Measurements from ENCODE around the gene LTBP1. TPM values are rescaled to one million over a fixed set of nuclear protein-coding genes. Genes with fewer than 3 reads are reported as not detected.

LTBP1 gene
- total RNA-seq, 1 donor from 2014 or later, result 102 TPM

DNA sequence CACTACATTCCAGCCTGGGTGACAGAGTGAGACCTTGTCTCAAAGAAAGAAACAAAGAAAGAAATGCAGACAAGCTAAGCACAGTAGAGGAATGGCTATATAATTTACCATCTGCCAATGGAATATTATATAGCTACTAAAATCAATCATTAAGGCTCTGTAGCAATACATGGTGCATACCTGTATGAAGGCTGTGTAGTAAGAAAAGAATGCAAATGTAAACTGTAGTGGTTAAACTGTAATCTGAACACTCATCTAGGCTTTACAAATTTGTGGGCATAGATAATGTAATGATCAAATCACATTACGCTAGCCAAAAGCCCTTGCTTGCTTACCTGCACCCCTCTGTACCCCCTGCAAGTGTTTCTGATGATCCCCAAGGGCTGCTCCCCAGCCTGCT, 230.9 kb downstream of the LTBP1 start:
- Mint-ChIP-seq H3K4me1 (ENCODE audit: unreplicated experiment) (peaks cover 21% of the 10 kb centered on the region), H3K27ac (ENCODE audit: unreplicated experiment) (no peak overlapping the region), H3K36me3 (ENCODE audit: unreplicated experiment) (peaks cover 7% of the 10 kb centered on the region), H3K9me3 (ENCODE audit: unreplicated experiment) (no peaks in the 10 kb centered on the region), H3K27me3 (ENCODE audit: unreplicated experiment) (no peaks in the 10 kb centered on the region), H3K4me3 (ENCODE audit: unreplicated experiment) (no peak overlapping the region)
- no peak for DNase-seq (ENCODE audit: extremely low spot score, unreplicated experiment)
- TF ChIP-seq, protein P1, sequence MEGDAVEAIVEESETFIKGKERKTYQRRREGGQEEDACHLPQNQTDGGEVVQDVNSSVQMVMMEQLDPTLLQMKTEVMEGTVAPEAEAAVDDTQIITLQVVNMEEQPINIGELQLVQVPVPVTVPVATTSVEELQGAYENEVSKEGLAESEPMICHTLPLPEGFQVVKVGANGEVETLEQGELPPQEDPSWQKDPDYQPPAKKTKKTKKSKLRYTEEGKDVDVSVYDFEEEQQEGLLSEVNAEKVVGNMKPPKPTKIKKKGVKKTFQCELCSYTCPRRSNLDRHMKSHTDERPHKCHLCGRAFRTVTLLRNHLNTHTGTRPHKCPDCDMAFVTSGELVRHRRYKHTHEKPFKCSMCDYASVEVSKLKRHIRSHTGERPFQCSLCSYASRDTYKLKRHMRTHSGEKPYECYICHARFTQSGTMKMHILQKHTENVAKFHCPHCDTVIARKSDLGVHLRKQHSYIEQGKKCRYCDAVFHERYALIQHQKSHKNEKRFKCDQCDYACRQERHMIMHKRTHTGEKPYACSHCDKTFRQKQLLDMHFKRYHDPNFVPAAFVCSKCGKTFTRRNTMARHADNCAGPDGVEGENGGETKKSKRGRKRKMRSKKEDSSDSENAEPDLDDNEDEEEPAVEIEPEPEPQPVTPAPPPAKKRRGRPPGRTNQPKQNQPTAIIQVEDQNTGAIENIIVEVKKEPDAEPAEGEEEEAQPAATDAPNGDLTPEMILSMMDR (IDR thresholded peaks at IDR 0.05), result no peak

DNA sequence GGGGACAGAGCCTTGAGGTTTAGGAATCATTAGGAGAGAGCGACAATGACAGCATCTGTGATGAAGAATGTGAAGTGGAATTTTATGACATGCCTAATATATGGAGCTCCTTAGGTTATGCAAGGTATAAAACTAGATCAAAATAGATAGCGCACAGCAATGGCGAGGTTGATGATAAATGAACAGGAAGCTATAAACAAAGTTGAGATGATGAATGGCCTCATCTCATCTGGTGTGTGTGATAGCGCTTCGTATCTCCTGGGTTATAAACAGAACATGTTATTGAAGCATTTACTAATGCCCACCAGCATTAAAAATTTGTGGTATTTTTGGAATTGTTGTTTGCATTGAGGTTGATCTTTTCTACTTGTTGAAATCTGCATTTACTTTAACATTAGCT, 231.5 kb downstream of the LTBP1 start:
- Mint-ChIP-seq H3K4me1 (ENCODE audit: unreplicated experiment) (peaks cover 21% of the 10 kb centered on the region), H3K27ac (ENCODE audit: unreplicated experiment) (no peak overlapping the region), H3K36me3 (ENCODE audit: unreplicated experiment) (peaks cover 7% of the 10 kb centered on the region), H3K9me3 (ENCODE audit: unreplicated experiment) (no peaks in the 10 kb centered on the region), H3K4me3 (ENCODE audit: unreplicated experiment) (no peak overlapping the region), H3K27me3 (ENCODE audit: unreplicated experiment) (no peaks in the 10 kb centered on the region)
- TF ChIP-seq, protein P1 (IDR thresholded peaks at IDR 0.05), result no peak
- DNase-seq (ENCODE audit: extremely low spot score, unreplicated experiment), result no peak

DNA sequence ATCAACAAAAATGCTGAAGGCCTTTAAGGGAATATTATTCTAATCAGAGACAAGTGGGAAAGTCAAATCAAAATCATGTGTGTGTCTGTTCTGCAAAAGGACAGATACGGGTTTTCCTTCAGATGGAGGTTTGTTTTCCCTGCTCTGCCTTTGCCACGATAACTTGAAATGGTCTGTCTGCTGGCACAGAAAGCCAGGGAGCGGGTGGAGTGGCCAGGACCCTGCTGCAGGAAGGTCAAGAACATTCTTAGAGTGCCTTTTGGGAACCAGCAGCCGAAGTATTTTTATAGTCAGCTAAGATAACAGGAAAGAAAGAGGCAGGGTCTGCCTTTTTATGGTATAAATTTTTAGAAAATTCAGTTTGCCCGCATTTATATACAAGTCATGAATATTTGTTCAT, 234.2 kb downstream of the LTBP1 start:
- peak overlapping the region; percentile 62 for H3K27ac Mint-ChIP-seq (ENCODE audit: unreplicated experiment)
- H3K9me3 Mint-ChIP-seq (ENCODE audit: unreplicated experiment), result no peaks in the 10 kb centered on the region

DNA sequence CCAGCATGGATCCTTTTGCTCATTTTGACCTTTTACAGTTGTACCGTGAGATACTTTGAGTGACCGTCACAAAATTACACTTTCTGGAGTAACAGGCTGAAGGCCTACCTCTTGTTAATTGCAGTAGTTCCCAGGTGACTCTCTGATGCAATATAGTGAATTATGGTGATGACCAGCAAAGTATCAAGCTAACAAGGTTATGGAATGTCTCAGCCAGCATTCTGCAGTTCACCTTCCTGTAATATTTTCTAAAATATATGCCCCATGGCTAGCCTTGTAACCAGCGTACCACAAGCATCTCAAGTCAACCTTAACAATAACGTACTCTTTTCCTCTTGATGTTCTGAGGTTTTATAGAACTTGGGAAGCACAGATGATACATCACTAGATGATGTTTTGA, 234.7 kb downstream of the LTBP1 start:
- Mint-ChIP-seq H3K4me3 (ENCODE audit: unreplicated experiment) (no peak overlapping the region), H3K9me3 (ENCODE audit: unreplicated experiment) (no peaks in the 10 kb centered on the region), H3K27ac (ENCODE audit: unreplicated experiment) (peak overlapping the region; percentile 21), H3K4me1 (ENCODE audit: unreplicated experiment) (peaks cover 21% of the 10 kb centered on the region), H3K36me3 (ENCODE audit: unreplicated experiment) (peaks cover 7% of the 10 kb centered on the region), H3K27me3 (ENCODE audit: unreplicated experiment) (no peaks in the 10 kb centered on the region)
- no peak for DNase-seq (ENCODE audit: extremely low spot score, unreplicated experiment)
- TF ChIP-seq, protein P1 (IDR thresholded peaks at IDR 0.05), result no peak

More for the DNA sequence above, 234.2 kb downstream of the LTBP1 start:
- peaks cover 21% of the 10 kb centered on the region for H3K4me1 Mint-ChIP-seq (ENCODE audit: unreplicated experiment)
- peaks cover 7% of the 10 kb centered on the region for H3K36me3 Mint-ChIP-seq (ENCODE audit: unreplicated experiment)
- DNase-seq (ENCODE audit: extremely low spot score, unreplicated experiment), result no peak
- H3K4me3 Mint-ChIP-seq (ENCODE audit: unreplicated experiment), result no peak overlapping the region
- no peaks in the 10 kb centered on the region for H3K27me3 Mint-ChIP-seq (ENCODE audit: unreplicated experiment)
- TF ChIP-seq, protein P1 (IDR thresholded peaks at IDR 0.05), result no peak

DNA sequence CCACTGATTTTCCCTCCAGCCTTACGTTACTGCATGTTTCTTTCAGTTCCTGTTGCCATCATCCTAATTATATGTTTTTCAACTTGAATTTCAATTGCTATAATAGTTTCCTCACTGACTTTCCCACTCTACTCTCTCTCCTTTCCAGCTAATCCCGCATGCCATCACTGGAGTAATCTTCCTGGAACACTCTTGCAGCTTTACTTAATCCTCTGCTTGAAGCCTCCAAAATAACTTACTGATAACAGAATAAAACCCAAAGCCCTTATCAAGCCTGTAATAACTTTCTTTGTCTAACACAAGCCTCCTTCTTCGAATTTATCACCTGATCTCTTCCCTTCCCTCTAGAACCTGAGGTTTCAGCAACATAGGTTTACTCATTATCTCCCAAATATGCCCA, 237.3 kb downstream of the LTBP1 start:
- H3K27ac Mint-ChIP-seq (ENCODE audit: unreplicated experiment), result no peak overlapping the region
- no peak for DNase-seq (ENCODE audit: extremely low spot score, unreplicated experiment)
- H3K36me3 Mint-ChIP-seq (ENCODE audit: unreplicated experiment), result peaks cover 19% of the 10 kb centered on the region
- no peaks in the 10 kb centered on the region for H3K27me3 Mint-ChIP-seq (ENCODE audit: unreplicated experiment)
- H3K4me3 Mint-ChIP-seq (ENCODE audit: unreplicated experiment), result no peak overlapping the region
- TF ChIP-seq, protein P1 (IDR thresholded peaks at IDR 0.05), result no peak
- no peaks in the 10 kb centered on the region for H3K9me3 Mint-ChIP-seq (ENCODE audit: unreplicated experiment)
- H3K4me1 Mint-ChIP-seq (ENCODE audit: unreplicated experiment), result peaks cover 14% of the 10 kb centered on the region

Measured in osteocyte (in vitro differentiated cells).